GM11168 (cell line): ENCODE measurements around the gene RSPH10B2.
"Not testable (repeated sequence)": the region's sequence is repeated elsewhere in the genome, so short reads cannot be mapped to it uniquely, and the experiment has no call there.

Source experiments
- in situ Hi-C: fragments of 300-500 bp; cut with MboI; formaldehyde crosslinking; loops from one replicate; pipeline ENCODE4 v1.12.0; 2022; ENCODE audit warnings: low sequenced_read_pairs; ENCODE audit not compliant: unreplicated experiment

The RSPH10B2 gene

GRCh38 chr7:6753964-6754363 is at the start of gene RSPH10B2:
TSS of gene RSPH10B2 (plus strand) at chr7:6754103. CDS start at chr7:6757678, 3,575 bp downstream.
- in situ Hi-C loops: not testable (repeated sequence)

GRCh38 chr7:6705959-6706665 is 47.8 kb upstream of the RSPH10B2 start:
- in situ Hi-C loops: no loop called here

GRCh38 chr7:6706666-6707407 is 47.1 kb upstream of the RSPH10B2 start, which contains the start of gene ZNF12:
TSS of gene ZNF12 (minus strand) at chr7:6706947. CDS start at chr7:6705173, 1,774 bp downstream.
- in situ Hi-C loops: no loop called here

- in situ Hi-C loops: no loop called here
These were observed 45.6 kb upstream of the RSPH10B2 start for GRCh38 chr7:6708304-6708703.

- in situ Hi-C loops: no loop called here
These were observed 44.1 kb upstream of the RSPH10B2 start for GRCh38 chr7:6709808-6710207.

- in situ Hi-C loops: no loop called here
These were observed 39.5 kb upstream of the RSPH10B2 start for GRCh38 chr7:6714360-6714759.

- in situ Hi-C loops: not testable (repeated sequence)
These were observed 38.0 kb upstream of the RSPH10B2 start for GRCh38 chr7:6715898-6716297.

GRCh38 chr7:6718124-6718523 is 35.8 kb upstream of the RSPH10B2 start:
- in situ Hi-C loops: no loop called here

GRCh38 chr7:6724351-6724750 is 29.6 kb upstream of the RSPH10B2 start:
- in situ Hi-C loops: not testable (repeated sequence)

GRCh38 chr7:6725003-6725402 is 28.9 kb upstream of the RSPH10B2 start:
- in situ Hi-C loops: no loop called here

- in situ Hi-C loops: not testable (repeated sequence)
These were observed 27.6 kb upstream of the RSPH10B2 start for GRCh38 chr7:6726341-6726740.

GRCh38 chr7:6727663-6728062 is 26.2 kb upstream of the RSPH10B2 start:
- in situ Hi-C loops: no loop called here

- in situ Hi-C loops: not testable (repeated sequence)
These were observed 24.9 kb upstream of the RSPH10B2 start for GRCh38 chr7:6728893-6729491.

GRCh38 chr7:6729492-6730342 is 24.2 kb upstream of the RSPH10B2 start:
- in situ Hi-C loops: loop anchor here (10.0 kb wide), 1 partner anchor 1685 kb away; the partner anchor contains the start of gene RBAK

GRCh38 chr7:6730343-6730633 is 23.6 kb upstream of the RSPH10B2 start:
- in situ Hi-C loops: loop anchor here (10.0 kb wide), 1 partner anchor 1685 kb away; the partner anchor contains the start of gene RBAK

- in situ Hi-C loops: loop anchor here (10.0 kb wide), 1 partner anchor 1694 kb away; the partner anchor contains the start of gene RBAK
These were observed 15.5 kb upstream of the RSPH10B2 start for GRCh38 chr7:6738415-6738814.

GRCh38 chr7:6744410-6745100 is 9.3 kb upstream of the RSPH10B2 start:
- in situ Hi-C loops: loop anchor here (5.0 kb wide), 1 partner anchor 762 kb away; no protein-coding TSS in a partner anchor

- in situ Hi-C loops: not testable (repeated sequence)
These were observed 4.6 kb upstream of the RSPH10B2 start for GRCh38 chr7:6749335-6749734.

GRCh38 chr7:6750173-6750572 is 3.7 kb upstream of the RSPH10B2 start:
- in situ Hi-C loops: not testable (repeated sequence)
